OCI-LY3 (cell line): ENCODE results near the gene CHID1.

Experiments
- H2AFZ ChIP-seq: fragments of 200-600, 300-600 bp; shearing (Covaris generic); 2 replicates; pipeline ENCODE4 v1.6.0; 2014; ENCODE audit warnings: antibody characterized with exemption, low read depth, low read length
- H3K27ac ChIP-seq: fragments of 200-600, 300-600 bp; sonication (generic); 2 replicates; pipeline ENCODE4 v1.5.1; 2014; ENCODE audit warnings: mild to moderate bottlenecking, low read length, moderate library complexity, mixed read lengths
- H3K27me3 ChIP-seq: fragments of 200-600, 300-600 bp; sonication (generic); 2 replicates; pipeline ENCODE4 v1.6.1; 2014; ENCODE audit warnings: low read depth, low read length, mixed read lengths
- H3K36me3 ChIP-seq: fragments of 200-600, 300-600 bp; sonication (generic); replicated peaks from 2 replicates; pipeline ENCODE3; 2014; ENCODE audit warnings: low read depth, low read length, mixed read lengths
- H3K4me1 ChIP-seq: fragments of 300-600, 200-600 bp; sonication (generic); 2 replicates; pipeline ENCODE4 v1.6.1; 2014; ENCODE audit warnings: low read length, mixed read lengths
- H3K4me2 ChIP-seq: fragments of 200-600, 300-600 bp; sonication (generic); 2 replicates; pipeline ENCODE4 v1.6.1; 2014; ENCODE audit warnings: low read length, mixed read lengths
- H3K4me3 ChIP-seq: fragments of 300-600, 200-600 bp; sonication (generic); 2 replicates; pipeline ENCODE4 v1.5.1; 2014; ENCODE audit warnings: antibody characterized with exemption, mild to moderate bottlenecking, low read length, moderate library complexity
- H3K79me2 ChIP-seq: fragments of 300-600, 200-600 bp; shearing (Covaris generic); 2 replicates; pipeline ENCODE4 v1.6.1; 2014; ENCODE audit warnings: mild to moderate bottlenecking, low read length, mixed read lengths
- H3K9ac ChIP-seq: fragments of 300-600, 200-600 bp; shearing (Covaris generic); 2 replicates; pipeline ENCODE4 v1.6.0; 2014; ENCODE audit warnings: mild to moderate bottlenecking, low read length, moderate library complexity
- H3K9me3 ChIP-seq: fragments of 200-600, 300-600 bp; shearing (Covaris generic); 2 replicates; pipeline ENCODE4 v1.6.1; 2014; ENCODE audit warnings: low read length, mixed read lengths; ENCODE audit not compliant: insufficient read depth
- H4K20me1 ChIP-seq: fragments of 200-600, 300-600 bp; sonication (generic); 2 replicates; pipeline ENCODE4 v1.6.1; 2016; ENCODE audit warnings: low read length, mixed read lengths; ENCODE audit not compliant: insufficient read depth
- CTCF ChIP-seq: fragments of 200-600, 300-600 bp; sonication (generic); IDR thresholded peaks from 2 replicates; pipeline ENCODE4 v1.5.1; 2014; ENCODE audit warnings: antibody characterized with exemption, low read length, low read depth
- EZH2phosphoT487 ChIP-seq: fragments of 200-600 bp; shearing (Covaris generic); IDR thresholded peaks from 2 replicates; pipeline ENCODE4 v1.6.1; 2018; ENCODE audit warnings: antibody characterized with exemption, mixed run types, low read depth

The CHID1 gene

DNA sequence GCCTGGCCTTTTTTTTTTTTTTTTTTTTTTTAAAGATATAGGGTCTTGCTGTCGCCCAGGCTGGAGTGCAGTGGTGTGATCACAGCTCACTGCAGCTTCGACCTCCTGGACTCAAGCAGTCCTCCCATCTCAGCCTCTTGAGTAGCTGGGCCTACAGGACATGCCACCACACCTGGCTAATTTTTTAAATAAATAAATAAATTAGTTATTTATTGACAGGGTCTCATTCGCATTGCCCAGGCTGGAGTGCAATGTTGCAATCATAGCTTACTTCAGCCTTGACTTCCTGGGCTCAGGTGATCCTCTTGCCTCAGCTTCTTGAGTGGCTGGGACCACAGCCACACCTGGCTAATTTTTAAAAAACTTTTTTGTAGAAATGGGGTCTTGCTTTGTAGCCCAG is 25.6 kb upstream of the CHID1 start:
- H3K36me3 ChIP-seq, result no peaks in the 10 kb centered on the region
- no peak overlapping the region for H3K4me2 ChIP-seq
- H4K20me1 ChIP-seq, result peaks cover 27% of the 10 kb centered on the region
- no peak overlapping the region for H3K4me3 ChIP-seq
- TF ChIP-seq CTCF (no peak), EZH2phosphoT487 (no peak)
- H3K9ac ChIP-seq, result no peak overlapping the region
- H3K4me1 ChIP-seq, result no peaks in the 10 kb centered on the region
- no peaks in the 10 kb centered on the region for H3K9me3 ChIP-seq
- no peaks in the 10 kb centered on the region for H3K27me3 ChIP-seq
- H3K79me2 ChIP-seq, result peaks cover 78% of the 10 kb centered on the region
- H2AFZ ChIP-seq, result no peak overlapping the region
- no peak overlapping the region for H3K27ac ChIP-seq

DNA sequence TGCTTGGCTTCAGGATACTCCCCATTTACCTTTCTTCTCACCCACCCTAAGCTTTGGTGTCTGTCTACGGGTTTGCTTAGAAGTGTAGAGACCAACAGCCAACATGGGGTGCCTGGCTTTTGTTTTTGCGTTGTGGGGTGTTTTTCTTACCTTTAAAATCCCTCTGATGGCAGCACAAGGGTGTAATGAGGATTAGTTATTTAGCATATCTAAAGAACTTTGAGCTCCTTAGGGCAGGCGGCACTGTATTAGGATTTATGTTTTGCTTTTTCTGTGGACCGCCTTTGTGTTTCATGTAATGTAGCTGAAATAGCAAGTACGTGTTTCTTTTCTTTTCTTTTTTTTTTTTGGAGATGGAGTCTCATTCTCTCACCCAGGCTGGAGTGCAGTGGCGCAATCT is 23.9 kb upstream of the CHID1 start:
- no peak overlapping the region for H3K9ac ChIP-seq

DNA sequence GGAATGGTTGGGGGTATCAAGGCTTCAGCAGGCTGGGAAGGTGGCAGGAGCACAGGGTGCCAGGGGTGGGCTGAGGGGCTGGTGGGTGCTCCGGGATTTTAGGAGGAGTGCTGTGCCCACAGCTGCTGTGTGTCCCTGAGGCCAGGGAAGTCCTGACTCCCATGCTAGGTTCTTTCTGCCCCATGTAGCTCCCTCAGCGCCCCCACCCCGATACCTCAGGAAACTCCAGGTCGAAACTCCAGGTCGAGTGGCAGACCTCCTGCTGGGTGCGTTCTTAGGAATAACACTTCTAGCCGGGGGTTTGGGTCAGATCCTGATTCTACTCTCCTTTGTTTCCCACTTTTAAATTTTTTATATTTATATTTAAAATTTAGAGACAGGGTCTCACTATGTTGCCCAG is 23.3 kb upstream of the CHID1 start:
- H3K27me3 ChIP-seq, result no peaks in the 10 kb centered on the region
- H3K9me3 ChIP-seq, result no peaks in the 10 kb centered on the region
- H3K79me2 ChIP-seq, result peaks cover 78% of the 10 kb centered on the region
- H4K20me1 ChIP-seq, result peaks cover 21% of the 10 kb centered on the region
- no peak for TF ChIP-seq CTCF
- TF ChIP-seq EZH2phosphoT487, result no peak
- H3K4me1 ChIP-seq, result no peaks in the 10 kb centered on the region
- no peak overlapping the region for H3K4me3 ChIP-seq
- peaks cover 3% of the 10 kb centered on the region for H3K36me3 ChIP-seq
- no peak overlapping the region for H3K9ac ChIP-seq
- no peak overlapping the region for H2AFZ ChIP-seq
- H3K27ac ChIP-seq, result no peak overlapping the region
- no peak overlapping the region for H3K4me2 ChIP-seq

More for the DNA sequence above, 23.9 kb upstream of the CHID1 start:
- H3K4me3 ChIP-seq, result no peak overlapping the region
- H3K79me2 ChIP-seq, result peaks cover 77% of the 10 kb centered on the region
- no peaks in the 10 kb centered on the region for H3K9me3 ChIP-seq
- TF ChIP-seq CTCF, result no peak
- TF ChIP-seq EZH2phosphoT487, result no peak
- no peak overlapping the region for H3K4me2 ChIP-seq
- no peak overlapping the region for H2AFZ ChIP-seq
- no peaks in the 10 kb centered on the region for H3K4me1 ChIP-seq
- H3K27ac ChIP-seq, result no peak overlapping the region
- H4K20me1 ChIP-seq, result peaks cover 21% of the 10 kb centered on the region
- no peaks in the 10 kb centered on the region for H3K36me3 ChIP-seq
- H3K27me3 ChIP-seq, result no peaks in the 10 kb centered on the region

DNA sequence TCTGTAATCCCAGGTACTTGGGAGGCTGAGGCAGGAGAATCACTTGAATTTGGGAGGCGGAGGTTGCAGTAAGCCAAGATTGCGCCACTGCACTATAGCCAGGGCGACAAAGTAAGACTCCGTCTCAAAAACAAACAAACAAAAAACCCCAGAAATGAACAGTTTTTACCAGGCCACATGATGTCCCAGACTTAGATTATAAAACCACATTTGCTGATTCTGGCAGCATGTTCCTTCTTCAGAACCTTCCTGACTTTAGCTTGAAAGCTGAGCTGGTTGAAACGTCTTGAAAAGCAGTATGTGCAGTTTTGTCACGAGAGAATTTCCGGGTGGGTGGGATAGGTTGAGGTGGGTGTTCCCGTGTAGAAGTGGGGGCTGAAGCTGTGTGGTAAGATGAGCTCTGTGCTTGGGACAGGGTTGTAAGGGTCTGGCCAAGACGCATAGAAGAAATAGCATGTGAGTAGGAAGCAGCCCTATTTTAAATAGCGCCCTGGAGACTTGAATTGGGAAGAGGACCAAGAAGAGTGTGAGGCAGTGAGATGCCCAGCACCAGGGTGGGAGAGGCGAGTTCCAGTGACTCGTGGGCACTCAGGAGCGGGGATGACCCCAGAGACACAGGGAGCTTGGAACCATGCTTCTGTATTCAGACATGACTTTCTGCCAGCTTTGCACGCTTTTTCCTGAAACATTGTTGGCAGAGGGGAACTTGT is 22.7 kb upstream of the CHID1 start:
- Histone ChIP-seq H3K79me2 (peaks cover 81% of the 10 kb centered on the region), H3K36me3 (peaks cover 5% of the 10 kb centered on the region), H3K4me3 (no peak overlapping the region), H3K4me2 (no peak overlapping the region), H3K4me1 (no peaks in the 10 kb centered on the region), H3K9ac (no peak overlapping the region), H3K9me3 (no peaks in the 10 kb centered on the region), H2AFZ (no peak overlapping the region), H4K20me1 (peaks cover 21% of the 10 kb centered on the region), H3K27ac (no peak overlapping the region), H3K27me3 (no peaks in the 10 kb centered on the region)
- no peak for TF ChIP-seq EZH2phosphoT487
- TF ChIP-seq CTCF, result no peak
